Esophagus squamous epithelium (tissue), 4 donors: ENCODE results near the gene SLC24A3.

ENCODE experiments used
- POLR2A ChIP-seq, 4 donors: fragments of 450-650 bp; IDR thresholded peaks; one replicate each; pipeline ENCODE4 v1.6.1; 2017; ENCODE audit warnings: antibody characterized with exemption in 4 of 4, mild to moderate bottlenecking in 4 of 4, moderate library complexity in 3 of 4
- TF ChIP-seq, protein P1 (sequence below), 6 experiments: fragments of 450-650 bp in 4 of 6; fragments of 200-600 bp in 2 of 6; sonication (generic) in 2 of 6; IDR thresholded peaks; one replicate each; pipeline ENCODE4 v1.5.1; 2016 to 2019; ENCODE audit warnings: antibody characterized with exemption in 6 of 6, mild to moderate bottlenecking in 4 of 6, moderate library complexity in 4 of 6

DNA sequence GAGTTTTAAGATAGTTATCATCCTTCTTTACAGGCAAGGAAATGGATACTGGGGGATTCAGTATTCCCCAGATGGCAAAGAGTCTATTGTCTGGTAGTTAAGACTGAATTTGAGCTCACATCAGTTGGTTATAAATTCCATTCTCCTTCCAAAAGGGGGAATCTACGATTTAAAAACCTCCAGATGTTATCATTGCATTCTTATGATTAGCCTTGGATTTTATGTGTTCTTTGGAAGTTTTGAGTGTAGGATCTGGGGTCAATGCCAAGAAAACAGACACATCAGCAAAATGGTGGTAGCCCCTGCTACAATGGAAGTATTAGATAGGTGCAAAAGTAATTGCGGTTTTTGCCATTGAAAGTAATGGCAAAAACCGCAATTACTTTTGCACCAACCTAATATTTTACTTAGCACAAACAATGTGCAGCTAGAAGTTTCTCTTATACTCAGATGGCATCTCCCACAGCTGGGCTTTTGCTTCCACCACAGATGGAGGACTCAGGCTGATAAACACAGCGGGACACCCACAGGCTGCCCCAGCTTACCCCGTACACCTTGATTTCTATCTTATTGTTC lies 377.4 kb downstream of the SLC24A3 start:
- TF ChIP-seq, protein P1, sequence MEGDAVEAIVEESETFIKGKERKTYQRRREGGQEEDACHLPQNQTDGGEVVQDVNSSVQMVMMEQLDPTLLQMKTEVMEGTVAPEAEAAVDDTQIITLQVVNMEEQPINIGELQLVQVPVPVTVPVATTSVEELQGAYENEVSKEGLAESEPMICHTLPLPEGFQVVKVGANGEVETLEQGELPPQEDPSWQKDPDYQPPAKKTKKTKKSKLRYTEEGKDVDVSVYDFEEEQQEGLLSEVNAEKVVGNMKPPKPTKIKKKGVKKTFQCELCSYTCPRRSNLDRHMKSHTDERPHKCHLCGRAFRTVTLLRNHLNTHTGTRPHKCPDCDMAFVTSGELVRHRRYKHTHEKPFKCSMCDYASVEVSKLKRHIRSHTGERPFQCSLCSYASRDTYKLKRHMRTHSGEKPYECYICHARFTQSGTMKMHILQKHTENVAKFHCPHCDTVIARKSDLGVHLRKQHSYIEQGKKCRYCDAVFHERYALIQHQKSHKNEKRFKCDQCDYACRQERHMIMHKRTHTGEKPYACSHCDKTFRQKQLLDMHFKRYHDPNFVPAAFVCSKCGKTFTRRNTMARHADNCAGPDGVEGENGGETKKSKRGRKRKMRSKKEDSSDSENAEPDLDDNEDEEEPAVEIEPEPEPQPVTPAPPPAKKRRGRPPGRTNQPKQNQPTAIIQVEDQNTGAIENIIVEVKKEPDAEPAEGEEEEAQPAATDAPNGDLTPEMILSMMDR (IDR thresholded peaks at IDR 0.05): no peak
- no peak for TF ChIP-seq POLR2A (IDR thresholded peaks at IDR 0.05)
